Fibroblast of pulmonary artery (primary cell): ENCODE data around the gene GAS2.
A peak's percentile ranks its signal among the peaks of the same experiment; 100 is the strongest.
"Not testable (repeated sequence)": the region's sequence is repeated elsewhere in the genome, so short reads cannot be mapped to it uniquely, and the experiment has no call there.

Source experiments
- DNase-seq: peaks from one replicate; pipeline ENCODE4 v3.0.0-alpha.2; 2010; ENCODE audit warnings: low read depth
- H3K4me3 ChIP-seq: replicated peaks from 2 replicates; pipeline ENCODE4 v1.5.1; 2011; ENCODE audit warnings: low read depth, mild to moderate bottlenecking, control low read depth, low read length, moderate library complexity
- CTCF ChIP-seq: IDR thresholded peaks from 2 replicates; pipeline ENCODE4 v1.5.1; 2011; ENCODE audit warnings: mild to moderate bottlenecking, control low read depth, low read length, inconsistent platforms; ENCODE audit errors: missing control alignments

Gene GAS2

GRCh38 chr11:22633354-22633902 is 33.0 kb upstream of the GAS2 start:
- TF ChIP-seq CTCF, result no peak

GRCh38 chr11:22634897-22635629 is 31.3 kb upstream of the GAS2 start:
- peak; percentile 38 for DNase-seq
- no peak for TF ChIP-seq CTCF

More at GRCh38 chr11:22633354-22633902, 33.0 kb upstream of the GAS2 start:
- no peak overlapping the region for H3K4me3 ChIP-seq
- DNase-seq, result no peak

GRCh38 chr11:22635689-22636088 is 30.7 kb upstream of the GAS2 start:
- no peak for TF ChIP-seq CTCF
- no peak for DNase-seq
- H3K4me3 ChIP-seq, result no peak overlapping the region

More at GRCh38 chr11:22634897-22635629, 31.3 kb upstream of the GAS2 start:
- no peak overlapping the region for H3K4me3 ChIP-seq

GRCh38 chr11:22640862-22641261 is 25.5 kb upstream of the GAS2 start:
- TF ChIP-seq CTCF, result no peak
- no peak overlapping the region for H3K4me3 ChIP-seq
- no peak for DNase-seq

- no peak for DNase-seq
- TF ChIP-seq CTCF, result no peak
- H3K4me3 ChIP-seq, result no peak overlapping the region
Observed at GRCh38 chr11:22641559-22641958, 24.9 kb upstream of the GAS2 start.

GRCh38 chr11:22652346-22652745 is 14.1 kb upstream of the GAS2 start:
- not testable (repeated sequence) for DNase-seq, H3K4me3 ChIP-seq

GRCh38 chr11:22656130-22656529 is 10.3 kb upstream of the GAS2 start:
- TF ChIP-seq CTCF, result no peak
- no peak overlapping the region for H3K4me3 ChIP-seq
- peak; percentile 57 for DNase-seq
